HG03457 (cell line): ENCODE data around the gene C9orf50.

Experiments
- ATAC-seq: cut with Tn5 transposase; IDR thresholded peaks from one replicate; pipeline ENCODE4 v1.9.1; 2021; ENCODE audit warnings: moderate number of reproducible peaks; ENCODE audit not compliant: unreplicated experiment

C9orf50 gene

GRCh38 chr9:129571298-129572051 lies 49.4 kb downstream of the C9orf50 start:
- no peak for ATAC-seq

- no peak for ATAC-seq
These were observed 50.2 kb downstream of the C9orf50 start for GRCh38 chr9:129570450-129571297.

DNA sequence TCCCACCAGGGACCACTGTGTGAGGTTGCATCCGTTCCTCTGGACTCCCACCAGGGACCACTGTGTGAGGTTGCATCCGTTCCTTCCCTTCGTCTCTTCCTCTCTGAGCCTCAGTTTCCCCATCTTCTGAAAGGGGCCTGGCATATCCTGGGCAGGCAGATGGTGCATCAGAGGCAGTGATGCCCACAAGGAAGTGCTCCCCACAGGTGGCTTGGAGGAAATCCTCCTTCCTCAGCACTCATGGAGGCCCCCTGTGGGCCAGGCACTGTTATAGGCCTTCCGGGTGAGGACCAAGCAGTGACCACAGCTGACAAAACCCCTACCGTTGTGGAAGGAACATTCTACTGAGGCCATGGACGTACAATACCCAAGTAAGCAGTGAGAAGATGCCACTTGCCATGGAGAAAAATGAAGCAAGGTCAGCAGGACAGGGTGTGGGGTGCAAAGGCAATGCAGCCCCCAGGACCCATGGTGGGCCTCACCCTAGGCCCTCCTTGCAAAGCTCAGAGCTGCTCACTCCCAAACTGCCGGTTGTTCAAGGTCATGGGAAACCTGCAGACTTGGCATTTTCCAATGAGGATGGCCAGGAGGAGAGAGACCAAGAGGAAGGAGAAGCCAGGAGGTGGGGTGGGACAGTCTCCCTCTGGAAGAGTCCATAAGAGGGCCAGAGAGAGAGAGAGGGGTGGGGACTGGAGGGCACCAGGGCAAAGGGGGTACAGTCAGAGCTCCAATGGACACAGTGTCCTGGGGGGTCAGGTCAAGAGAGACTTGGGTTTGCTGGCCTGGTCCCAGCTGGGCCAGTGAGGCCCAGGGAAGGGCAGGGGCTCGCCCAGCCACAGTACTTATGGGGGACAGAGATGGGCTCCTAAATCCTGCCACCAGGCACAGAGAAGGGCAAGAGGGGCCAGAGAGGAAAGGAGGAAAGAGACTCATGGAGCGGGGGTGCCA lies 51.1 kb downstream of the C9orf50 start:
- no peak for ATAC-seq

GRCh38 chr9:129568560-129569501 lies 52.1 kb downstream of the C9orf50 start:
- ATAC-seq, result no peak

- ATAC-seq, result no peak
These were observed 52.9 kb downstream of the C9orf50 start for GRCh38 chr9:129567842-129568559.

DNA sequence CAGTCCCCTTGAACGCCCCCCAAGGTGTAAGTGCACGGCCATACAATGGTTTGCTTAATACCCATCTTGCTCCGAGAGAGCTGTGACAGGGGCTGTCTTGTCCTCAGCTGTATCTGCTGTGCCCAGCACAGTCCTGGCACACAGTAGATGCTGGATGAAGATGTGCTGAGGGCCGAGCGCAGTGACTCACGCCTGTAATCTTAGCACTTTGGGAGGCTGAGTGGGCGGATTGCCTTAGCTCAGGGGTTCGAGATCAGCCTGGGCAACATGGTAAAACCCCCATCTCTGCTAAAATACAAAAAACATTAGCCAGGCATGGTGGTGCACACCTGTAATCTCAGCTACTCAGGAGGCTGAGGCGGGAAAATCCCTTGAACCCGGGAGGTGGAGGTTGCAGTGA lies 53.6 kb downstream of the C9orf50 start:
- no peak for ATAC-seq

DNA sequence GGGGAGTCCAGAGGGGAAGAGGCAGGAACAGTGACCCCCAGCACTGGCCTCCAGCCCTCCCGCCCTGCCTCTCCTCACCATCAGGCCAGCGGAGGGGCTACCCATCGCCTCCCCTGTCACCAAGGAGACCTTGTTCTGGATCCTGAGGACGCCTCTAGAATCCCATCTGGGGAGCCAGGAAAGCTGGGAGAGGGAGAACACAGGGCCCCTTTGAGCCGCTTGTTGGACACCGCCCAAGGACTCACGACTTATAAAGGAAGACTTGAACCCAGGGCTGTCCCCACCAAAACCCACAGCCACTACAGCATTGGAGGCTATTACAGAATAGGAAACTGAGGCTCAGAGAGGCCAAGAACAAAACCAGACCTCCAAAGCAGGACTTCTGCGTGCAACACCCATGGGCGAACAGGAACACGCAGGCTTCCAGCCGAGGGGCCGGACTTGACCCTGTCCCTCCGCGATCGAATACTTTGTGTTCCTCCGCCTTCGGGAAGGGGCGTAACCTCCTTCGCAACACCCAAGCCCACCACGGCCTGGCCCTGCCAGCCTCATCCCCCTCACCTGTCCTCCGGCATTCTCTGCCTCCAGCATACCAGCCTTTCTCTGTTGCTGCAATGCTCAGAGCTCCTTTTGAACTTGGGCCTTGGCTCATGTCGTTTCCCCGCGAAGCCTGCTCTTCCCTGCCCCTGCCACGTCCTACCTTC lies 54.2 kb downstream of the C9orf50 start:
- ATAC-seq, result no peak

DNA sequence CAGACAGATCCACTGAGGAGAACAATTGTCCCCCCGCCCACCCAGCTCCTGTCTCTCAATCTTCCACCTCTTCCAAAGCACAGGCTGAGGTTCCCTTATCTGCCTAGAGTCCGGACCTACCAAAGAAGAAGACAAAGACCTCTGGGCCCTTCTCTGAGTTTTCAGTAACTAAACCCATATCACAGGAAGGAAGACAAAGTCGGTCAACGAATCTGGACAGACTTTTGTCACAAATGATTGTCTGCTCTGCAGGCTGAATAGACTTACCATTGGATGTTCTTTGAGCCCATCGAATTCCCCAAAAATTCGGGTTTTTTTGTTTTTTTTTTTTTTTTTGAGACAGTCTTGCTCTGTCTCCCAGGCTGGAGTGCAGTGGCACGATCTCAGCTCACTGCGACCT lies 58.0 kb downstream of the C9orf50 start:
- ATAC-seq, result no peak

DNA sequence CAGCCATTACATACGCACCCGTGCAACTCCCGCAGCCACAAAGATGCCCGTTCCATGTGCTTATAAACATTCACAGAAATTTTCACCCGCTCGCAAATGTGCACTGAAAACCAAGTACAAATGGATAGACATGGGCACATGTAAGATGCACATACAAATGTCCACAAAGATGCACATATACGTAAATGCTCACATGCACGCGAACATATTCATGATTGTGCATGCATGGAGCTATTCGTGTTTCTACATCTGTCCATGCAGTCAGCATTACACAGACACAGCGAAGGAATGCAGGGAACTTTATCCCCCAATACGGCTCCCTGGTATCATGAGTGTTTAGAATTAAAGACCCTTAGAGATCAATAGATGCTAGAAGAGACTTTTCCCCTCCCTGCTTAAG lies 58.4 kb downstream of the C9orf50 start:
- no peak for ATAC-seq
